Cerebellar cortex (tissue), 1 donor: ENCODE data around the gene GALC.

Source experiments
- DNase-seq: peaks from one replicate; pipeline ENCODE4 v3.0.0-alpha.2; 2015; ENCODE audit warnings: low spot score

The GALC gene

GRCh38 chr14:87955501-87955900 lies 37.5 kb downstream of the GALC start:
- no peak for DNase-seq

DNA sequence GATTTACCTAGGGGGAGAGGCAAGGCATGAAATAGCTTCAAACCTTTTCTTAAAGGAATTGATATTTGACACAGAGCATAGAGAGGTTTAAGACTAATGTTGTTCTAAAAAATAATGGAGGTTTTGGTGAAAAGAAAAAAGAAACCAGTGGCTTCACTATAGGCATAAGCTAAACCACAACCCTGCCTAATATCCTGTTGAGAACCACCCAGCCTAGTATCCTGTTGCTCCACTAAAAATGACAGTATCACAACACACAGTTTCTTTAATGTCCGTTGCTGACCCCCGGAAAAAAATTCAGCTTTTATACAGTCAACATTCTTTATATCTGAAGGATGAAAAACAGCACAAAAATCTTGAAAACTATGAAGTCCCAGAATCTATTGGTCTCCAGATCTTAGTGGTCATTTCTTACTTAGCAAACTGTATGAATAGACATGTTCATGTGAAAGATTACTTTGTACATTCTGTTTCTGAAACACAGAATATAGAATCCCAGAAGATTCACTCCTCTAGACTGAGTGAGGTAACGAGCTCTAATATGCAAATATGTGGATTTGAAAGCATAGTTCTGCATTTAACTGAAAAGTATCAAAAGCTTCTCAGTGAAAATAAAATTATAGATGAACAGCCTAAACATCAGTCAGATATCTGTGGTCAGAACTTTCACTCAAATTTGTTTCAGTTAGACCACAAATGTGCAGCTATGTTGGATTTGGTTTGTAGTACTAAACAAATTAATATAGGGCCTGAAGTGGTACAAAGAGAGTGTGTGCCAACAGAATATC lies 40.5 kb downstream of the GALC start:
- DNase-seq: no peak

GRCh38 chr14:87944987-87945604 lies 47.9 kb downstream of the GALC start:
- DNase-seq: peak; percentile 71

- DNase-seq: no peak
Observed at GRCh38 chr14:87940894-87941293, 52.1 kb downstream of the GALC start.

DNA sequence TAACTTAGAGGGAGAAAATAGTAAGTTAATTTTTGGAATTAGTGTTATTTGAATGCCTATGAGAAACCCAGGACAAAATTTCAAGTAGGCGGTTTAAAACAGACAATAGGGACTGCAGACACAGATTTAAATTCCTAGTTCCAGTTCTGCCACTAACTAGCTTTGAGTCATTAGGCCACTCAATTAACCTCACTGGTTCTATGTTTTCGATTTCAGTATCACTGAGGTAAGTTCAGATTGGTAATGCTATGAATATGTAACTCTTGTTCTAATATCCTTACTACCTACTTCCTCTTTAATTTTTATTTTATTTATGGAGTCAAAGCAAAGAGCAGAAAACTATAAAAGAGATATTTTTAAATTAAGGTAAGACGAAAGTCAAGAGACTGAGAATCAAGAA lies 52.6 kb downstream of the GALC start:
- DNase-seq: no peak

DNA sequence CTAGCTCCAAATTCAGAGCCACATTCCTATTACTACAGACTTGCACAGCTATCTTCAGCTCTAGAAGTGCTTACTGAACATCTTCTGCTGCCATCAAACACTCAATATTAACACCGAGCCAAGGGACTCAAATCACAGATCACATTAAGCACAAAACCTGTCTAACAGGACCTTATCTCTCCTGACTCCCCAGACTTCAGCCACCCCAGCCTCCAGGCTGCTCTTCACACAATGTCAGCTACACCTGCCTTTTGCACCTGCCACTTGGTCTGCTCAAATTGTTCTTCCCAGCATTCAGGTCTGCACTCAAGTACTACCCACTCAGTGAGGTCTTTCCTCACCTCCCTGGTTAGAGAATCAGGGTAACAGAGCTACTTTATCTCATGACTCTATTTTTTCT lies 57.1 kb downstream of the GALC start:
- DNase-seq: no peak

GRCh38 chr14:87935081-87935828 lies 57.7 kb downstream of the GALC start:
- DNase-seq: no peak

- no peak for DNase-seq
Observed at GRCh38 chr14:87934185-87934584, 58.8 kb downstream of the GALC start.

GRCh38 chr14:87916886-87917275 lies 76.1 kb downstream of the GALC start:
- no peak for DNase-seq

DNA sequence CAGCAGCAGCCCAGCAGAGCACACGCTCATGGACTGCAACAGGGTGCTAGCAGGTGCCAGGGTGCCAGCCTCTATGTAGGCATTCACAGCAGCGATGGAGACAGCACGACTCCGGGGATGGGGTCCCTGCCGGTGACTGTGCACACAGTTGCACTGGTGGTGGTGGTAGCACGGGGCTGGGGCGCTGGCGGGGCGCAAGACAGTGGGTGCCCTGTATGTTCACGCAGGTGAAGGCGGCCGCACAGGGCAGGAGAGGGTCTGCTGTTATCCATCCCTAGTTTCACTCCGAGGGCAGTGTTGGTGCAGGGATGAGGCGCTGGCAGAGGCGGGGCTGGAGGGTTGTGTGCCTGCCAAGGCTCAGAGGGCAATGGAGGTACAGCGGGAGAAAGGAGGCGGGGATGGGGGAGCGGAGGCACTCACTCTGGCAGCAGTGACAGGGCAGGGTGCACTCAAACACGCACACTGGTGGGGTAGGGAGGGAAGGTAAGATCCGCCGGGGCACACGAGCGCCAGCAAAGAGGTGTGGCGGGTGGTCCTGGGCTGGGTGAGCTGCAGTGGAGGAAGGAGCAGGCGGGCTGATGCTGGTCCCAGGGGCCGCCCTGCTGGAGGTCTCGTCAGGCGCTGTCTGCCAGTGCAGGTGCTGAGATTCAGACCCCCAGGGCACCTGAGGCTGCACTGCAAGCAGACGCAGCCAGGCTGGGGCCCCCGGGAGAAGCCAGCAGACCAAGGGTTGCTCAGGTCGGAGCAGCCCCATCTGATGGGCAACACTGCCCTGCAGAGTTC lies 76.7 kb downstream of the GALC start:
- no peak for DNase-seq

GRCh38 chr14:87908550-87908949 lies 84.4 kb downstream of the GALC start:
- DNase-seq: no peak

DNA sequence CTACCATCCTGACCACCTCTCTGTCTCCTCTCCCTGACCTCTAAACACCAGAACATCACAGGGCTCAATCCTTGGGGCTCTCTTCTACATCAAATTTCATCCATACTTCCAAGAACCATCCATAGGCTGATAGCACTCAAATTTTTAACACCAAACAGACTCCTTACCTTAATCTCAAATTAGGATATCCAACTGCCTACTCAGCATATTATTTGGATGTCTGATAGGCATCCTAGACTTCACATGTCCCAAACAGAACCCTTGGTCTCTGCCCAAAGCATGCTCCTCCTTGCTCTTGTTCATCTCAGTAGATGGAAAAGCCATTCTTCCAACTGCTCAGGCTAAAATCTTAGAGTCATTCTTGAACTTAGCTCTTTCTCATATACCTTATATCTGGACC lies 91.3 kb downstream of the GALC start:
- DNase-seq: no peak

DNA sequence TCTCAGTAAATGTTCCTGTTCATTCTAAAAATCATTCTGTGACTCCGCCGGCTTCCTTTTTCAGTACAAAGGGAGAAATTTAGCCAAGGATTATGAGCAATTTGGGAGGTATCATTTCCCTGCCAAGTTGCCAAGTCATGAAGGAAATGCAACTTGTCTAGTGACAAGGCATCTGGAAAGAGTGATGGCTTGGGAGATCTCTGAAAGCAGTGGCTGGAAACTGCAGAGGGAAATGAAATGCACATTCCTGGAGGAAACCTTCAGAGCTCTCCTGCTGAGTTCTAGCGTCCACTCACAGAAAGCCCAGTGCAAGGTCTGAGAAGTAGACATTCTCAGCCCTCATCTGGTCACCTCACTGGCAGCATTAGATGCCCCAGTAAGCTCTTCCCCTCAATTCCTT lies 91.7 kb downstream of the GALC start:
- DNase-seq: no peak

- no peak for DNase-seq
Observed at GRCh38 chr14:87899228-87899627, 93.8 kb downstream of the GALC start.

DNA sequence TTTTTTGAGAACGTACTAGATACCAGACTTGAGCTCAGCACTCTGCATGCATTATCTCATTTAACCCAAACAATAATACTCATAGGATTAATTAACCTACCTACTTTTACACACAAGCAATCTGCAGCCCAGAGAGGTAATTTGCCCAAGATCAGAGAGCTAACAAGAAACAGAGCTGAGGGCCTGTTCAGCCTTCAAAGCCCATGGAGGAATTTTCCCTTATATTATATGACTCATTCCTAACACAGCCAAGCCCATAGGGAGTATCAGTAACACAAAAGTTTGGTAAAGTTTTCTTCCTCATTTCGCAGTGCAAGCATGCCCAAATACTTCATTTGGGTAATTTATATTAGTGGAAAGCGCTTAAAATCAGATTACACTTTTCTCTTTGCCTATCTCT lies 94.7 kb downstream of the GALC start:
- DNase-seq: no peak

GRCh38 chr14:87896393-87897380 lies 96.3 kb downstream of the GALC start:
- peak; percentile 52 for DNase-seq

GRCh38 chr14:87894920-87895319 lies 98.1 kb downstream of the GALC start:
- no peak for DNase-seq

GRCh38 chr14:87892763-87893162 lies 100.2 kb downstream of the GALC start:
- no peak for DNase-seq

- DNase-seq: peak; percentile 6
Observed at GRCh38 chr14:87888136-87888999, 104.6 kb downstream of the GALC start.

GRCh38 chr14:87883750-87884149 lies 109.2 kb downstream of the GALC start:
- DNase-seq: no peak
